Liver (tissue), 9 donors: ENCODE data around the gene DCPS. TPM values are rescaled to one million over a fixed set of nuclear protein-coding genes. Genes with fewer than 3 reads are reported as not detected.

Experiments
- DNase-seq: peaks from one replicate; pipeline ENCODE4 v3.0.0-alpha.2; 2017; ENCODE audit warnings: low spot score
- H3K27ac ChIP-seq, 2 donors: one replicate each; pipeline ENCODE4 v1.7.0; 2013; ENCODE audit warnings: inconsistent platforms in 2 of 2, low read length in 2 of 2, control low read depth in 1 of 2, low read depth in 1 of 2, mild to moderate bottlenecking in 1 of 2
- H3K27me3 ChIP-seq, 4 donors: one replicate each; pipeline versions ENCODE4 v1.6.1 to v1.7.0; 2013; ENCODE audit warnings: low read length in 3 of 4, inconsistent platforms in 1 of 4, mild to moderate bottlenecking in 1 of 4, moderate library complexity in 1 of 4; ENCODE audit not compliant: control insufficient read depth in 4 of 4, insufficient read depth in 4 of 4
- H3K36me3 ChIP-seq, 4 donors: one replicate each; pipeline versions ENCODE4 v1.6.1 to v1.7.0; 2013; ENCODE audit warnings: low read length in 3 of 4, mild to moderate bottlenecking in 3 of 4, low read depth in 1 of 4, moderate library complexity in 1 of 4; ENCODE audit not compliant: control insufficient read depth in 4 of 4, insufficient read depth in 3 of 4
- H3K4me1 ChIP-seq, 4 donors: one replicate each; pipeline versions ENCODE4 v1.6.1 to v1.7.0; 2013; ENCODE audit warnings: low read length in 3 of 4, mild to moderate bottlenecking in 3 of 4, moderate library complexity in 1 of 4; ENCODE audit not compliant: control insufficient read depth in 4 of 4, insufficient read depth in 4 of 4
- H3K4me3 ChIP-seq, 3 donors: one replicate each; pipeline versions ENCODE4 v1.6.1 to v1.7.0; 2013; ENCODE audit warnings: low read length in 3 of 3, control low read depth in 1 of 3, low read depth in 1 of 3, mild to moderate bottlenecking in 1 of 3
- H3K9ac ChIP-seq, 2 donors: one replicate each; pipeline ENCODE4 v1.7.0; 2013; ENCODE audit warnings: low read length in 2 of 2, mild to moderate bottlenecking in 2 of 2, moderate library complexity in 2 of 2, control low read depth in 1 of 2, low read depth in 1 of 2
- H3K9me3 ChIP-seq, 4 donors: one replicate each; pipeline versions ENCODE4 v1.6.1 to v1.7.0; 2013; ENCODE audit warnings: low read length in 3 of 4; ENCODE audit not compliant: control insufficient read depth in 4 of 4
- CTCF ChIP-seq: fragments of 150-350 bp; IDR thresholded peaks from 2 replicates; pipeline ENCODE4 v1.5.1; 2017; ENCODE audit warnings: improper control_type of control experiment, low read depth, low read length; ENCODE audit not compliant: missing input control
- FOXA1 ChIP-seq: IDR thresholded peaks from 2 replicates; pipeline ENCODE4 v1.6.1; 2016; ENCODE audit warnings: antibody characterized with exemption
- FOXA2 ChIP-seq: IDR thresholded peaks from 2 replicates; pipeline ENCODE4 v1.6.1; 2016; ENCODE audit warnings: antibody characterized with exemption
- GABPA ChIP-seq, 2 donors: IDR thresholded peaks in 1 of 2; conservative IDR thresholded peaks in 1 of 2; 2 replicates each; pipeline ENCODE4 v1.6.1; 2016; ENCODE audit warnings: antibody characterized with exemption in 2 of 2, mild to moderate bottlenecking in 1 of 2, moderate library complexity in 1 of 2
- HNF4G ChIP-seq: IDR thresholded peaks from 2 replicates; pipeline ENCODE4 v1.6.1; 2016; ENCODE audit warnings: antibody characterized with exemption
- JUND ChIP-seq, 2 donors: IDR thresholded peaks; 2 replicates each; pipeline ENCODE4 v1.6.1; 2016; ENCODE audit warnings: antibody characterized with exemption in 2 of 2
- MAX ChIP-seq: IDR thresholded peaks from 2 replicates; pipeline ENCODE4 v1.6.1; 2016; ENCODE audit warnings: antibody characterized with exemption
- NR2F2 ChIP-seq: IDR thresholded peaks from 2 replicates; pipeline ENCODE4 v1.6.1; 2016; ENCODE audit warnings: antibody characterized with exemption
- RAD21 ChIP-seq, 2 donors: IDR thresholded peaks; 2 replicates each; pipeline ENCODE4 v1.6.1; 2016; ENCODE audit warnings: antibody characterized with exemption in 2 of 2, mild to moderate bottlenecking in 2 of 2
- REST ChIP-seq: IDR thresholded peaks from 2 replicates; pipeline ENCODE4 v1.6.1; 2016; ENCODE audit warnings: antibody characterized with exemption, mild to moderate bottlenecking
- SP1 ChIP-seq: IDR thresholded peaks from 2 replicates; pipeline ENCODE4 v1.6.1; 2018; ENCODE audit warnings: antibody characterized with exemption, mild to moderate bottlenecking
- TAF1 ChIP-seq: conservative IDR thresholded peaks from 2 replicates; pipeline ENCODE4 v1.6.1; 2016; ENCODE audit warnings: antibody characterized with exemption, mild to moderate bottlenecking
- YY1 ChIP-seq: IDR thresholded peaks from 2 replicates; pipeline ENCODE4 v1.6.1; 2016; ENCODE audit warnings: antibody characterized with exemption, mild to moderate bottlenecking
- ZBTB33 ChIP-seq: IDR thresholded peaks from 2 replicates; pipeline ENCODE4 v1.6.1; 2016; ENCODE audit warnings: antibody characterized with exemption
- WGBS: extraction: QIAGEN DNeasy Blood & Tissue Kit; methylation state at CpG from one replicate; pipeline ENCODE4 v1.1.7; 2013; 5-methylcytosine and 5-hydroxymethylcytosine counted together
- polyA plus RNA-seq, 2 donors: library from polyadenylated mRNA; stranded (reverse) in 1 of 2; unstranded in 1 of 2; fragments of 200-250 nt in 1 of 2; fragments of >200 nt in 1 of 2; fragmentation: Nextera tagmentation in 1 of 2; extraction: Ambion mirVana in 1 of 2; gene quantifications; one replicate each; pipeline versions ENCODE4 v1.2.1 to v1.2.3, GENCODE V29; 2013 to 2015
- total RNA-seq, 2 donors: library from RNA; depleted of rRNA; stranded (reverse); fragments of >200 nt; gene quantifications; one replicate each; pipeline ENCODE4 v1.2.3, GENCODE V29; 2014
- donor health status: healthy.
- donor health status: healthy.
- donor health status: healthy.
- donor health status: healthy.
- donor health status: healthy.

Gene DCPS
- total and polyA plus RNA-seq, 4 donors: 5.6 to 61.0 (median 19.0) TPM

GRCh38 chr11:126297004-126297403 lies 6.9 kb upstream of the DCPS start:
- H3K9me3 ChIP-seq: no peaks in the 10 kb centered on the region
- no peak overlapping the region for H3K27ac ChIP-seq
- H3K4me1 ChIP-seq: no peaks in the 10 kb centered on the region
- no peaks in the 10 kb centered on the region for H3K27me3 ChIP-seq
- H3K4me3 ChIP-seq: no peak overlapping the region
- DNase-seq: no peak
- TF ChIP-seq YY1 (no peak), FOXA1 (no peak), HNF4G (no peak), RAD21 (IDR thresholded peaks at IDR 0.05) (no peak), TAF1 (no peak), FOXA2 (no peak), GABPA (IDR thresholded peaks at IDR 0.05 in 1 of 2, conservative IDR thresholded peaks at IDR 0.05 in 1 of 2) (no peak), JUND (IDR thresholded peaks at IDR 0.05) (no peak), MAX (no peak)
- H3K9ac ChIP-seq: no peak overlapping the region
- peaks cover 7 to 27% (median 18%) of the 10 kb centered on the region in 4 donors for H3K36me3 ChIP-seq
- 88% methylated on average over 2 of the region's 2 CpGs for WGBS

- H3K27me3 ChIP-seq: no peaks in the 10 kb centered on the region
- H3K4me1 ChIP-seq: peaks cover 0 to 14% (median 11%) of the 10 kb centered on the region in 4 donors
- peak overlapping the region in 1 of 2 donors; percentile 34 for H3K9ac ChIP-seq
- H3K9me3 ChIP-seq: no peaks in the 10 kb centered on the region
- H3K27ac ChIP-seq: peak overlapping the region; percentile 83 to 90
- peak overlapping the region; percentile 66 to 84 (median 83) for H3K4me3 ChIP-seq
- DNase-seq: no peak
- TF ChIP-seq FOXA2 (no peak), TAF1 (no peak), CTCF (no peak), YY1 (no peak), JUND (IDR thresholded peaks at IDR 0.05) (no peak), SP1 (no peak), GABPA (IDR thresholded peaks at IDR 0.05 in 1 of 2, conservative IDR thresholded peaks at IDR 0.05 in 1 of 2) (no peak), ZBTB33 (no peak), NR2F2 (no peak), MAX (no peak), REST (no peak), HNF4G (no peak), FOXA1 (no peak), RAD21 (IDR thresholded peaks at IDR 0.05) (no peak)
- H3K36me3 ChIP-seq: peaks cover 0 to 2% (median 0%) of the 10 kb centered on the region in 4 donors
- 70% methylated on average over 12 of the region's 12 CpGs for WGBS
Measured at GRCh38 chr11:126304457-126305075, 706 bp downstream of the DCPS start.
